Anterior cingulate cortex (tissue), 58 donors: ENCODE results near the gene SLC9A8.
A peak's percentile ranks its signal among the peaks of the same experiment; 100 is the strongest.

Experiments
- DNase-seq, 58 donors: peaks; one replicate each; lab custom pipeline; 2025; lab: John Stamatoyannopoulos, UW

SLC9A8 gene

DNA sequence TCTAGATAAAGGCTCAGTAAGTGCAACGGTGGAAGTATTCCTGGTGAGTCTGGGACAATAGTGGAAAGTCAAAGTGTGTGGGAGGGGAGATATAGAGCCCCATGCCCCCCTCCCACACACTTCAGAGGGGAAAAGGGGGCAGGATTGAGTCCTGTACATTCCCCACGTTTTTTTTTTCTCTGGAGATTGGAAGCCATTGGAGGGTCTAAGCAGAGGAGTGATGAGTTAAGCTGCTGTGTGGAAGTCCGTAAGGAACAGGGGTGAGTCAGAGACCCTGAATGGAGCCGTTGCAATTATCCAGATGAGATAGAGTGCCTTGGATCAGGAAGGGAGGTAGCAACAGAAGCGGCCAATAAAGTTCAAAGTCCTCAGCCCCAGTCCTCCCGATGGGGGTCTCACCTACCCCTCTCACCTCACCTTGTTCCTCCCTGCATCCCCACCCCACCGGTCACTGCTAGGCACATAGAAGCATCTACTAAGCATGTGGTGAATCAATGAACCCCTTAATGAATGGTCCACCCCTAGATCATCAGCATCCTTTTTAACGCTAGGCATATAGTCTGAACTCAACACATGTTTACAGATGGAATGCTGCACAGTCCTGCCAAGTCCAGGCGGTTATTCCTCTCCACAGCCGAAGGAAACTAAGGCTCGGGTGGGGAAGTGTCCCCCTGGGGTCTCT lies 662 bp upstream of the SLC9A8 start:
- peak in 2 of 58 donors; percentile 34 to 41 for DNase-seq

DNA sequence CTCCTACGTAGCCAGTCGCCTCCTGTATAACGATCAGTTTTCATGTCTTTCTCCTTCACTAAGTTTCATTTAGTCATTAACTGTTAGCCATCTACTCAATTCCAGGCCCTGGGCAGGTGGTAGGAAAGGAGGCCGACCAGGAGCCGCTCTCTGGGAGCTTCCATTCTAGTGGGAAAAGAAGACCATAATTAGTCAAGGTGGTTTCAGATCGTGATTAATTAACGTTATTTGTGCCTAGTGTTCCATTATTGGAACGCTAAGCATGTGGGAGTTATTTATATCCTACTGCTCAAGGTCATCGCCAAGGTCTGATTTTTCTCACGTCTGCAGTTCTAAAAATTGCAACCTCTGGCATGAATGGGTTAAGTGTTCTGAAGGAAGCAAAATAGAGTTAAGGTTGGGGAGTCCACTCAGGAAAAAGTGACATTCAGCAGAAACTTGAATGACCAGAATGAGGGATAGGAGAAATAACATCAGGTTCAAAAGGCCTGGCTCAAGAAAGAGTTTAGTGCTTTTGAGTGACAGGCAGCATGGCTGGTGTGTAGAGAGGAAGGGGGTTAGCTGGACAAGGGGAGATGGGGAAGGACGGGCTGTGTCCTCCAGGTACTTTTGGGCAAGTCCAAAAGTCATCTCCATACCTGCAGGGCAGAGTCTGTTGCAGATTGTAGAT lies 812 bp downstream of the SLC9A8 start:
- no peak for DNase-seq

DNA sequence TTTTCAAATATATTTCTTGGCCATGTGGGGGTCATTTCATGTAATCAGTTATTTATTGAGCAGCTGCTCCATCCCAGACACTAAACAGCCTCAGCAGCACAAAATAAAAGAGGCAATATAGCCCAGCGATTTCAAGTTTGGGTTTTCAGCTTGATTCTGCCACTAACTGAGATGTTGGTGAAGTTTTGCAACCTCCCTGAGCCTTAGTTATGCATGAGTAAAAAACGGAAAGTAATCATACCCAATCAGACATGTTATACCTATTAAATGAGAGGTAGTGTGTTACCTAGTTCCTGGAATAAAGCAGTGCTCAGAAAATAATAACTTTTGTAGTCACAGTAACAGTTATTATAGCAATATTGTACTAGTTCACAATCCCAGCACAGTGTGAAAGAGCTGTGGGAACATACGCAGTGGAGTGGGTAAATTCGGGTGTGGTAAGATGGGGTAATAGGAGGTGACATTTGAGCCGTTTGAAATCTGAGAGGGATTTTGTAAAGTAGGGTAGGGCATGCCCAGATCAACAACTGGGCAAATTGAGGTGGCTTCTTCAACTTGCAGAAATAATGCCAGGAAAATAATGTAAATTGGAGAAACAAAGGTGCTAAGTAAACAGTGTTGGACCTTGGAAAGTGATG lies 1.5 kb downstream of the SLC9A8 start:
- no peak for DNase-seq

DNA sequence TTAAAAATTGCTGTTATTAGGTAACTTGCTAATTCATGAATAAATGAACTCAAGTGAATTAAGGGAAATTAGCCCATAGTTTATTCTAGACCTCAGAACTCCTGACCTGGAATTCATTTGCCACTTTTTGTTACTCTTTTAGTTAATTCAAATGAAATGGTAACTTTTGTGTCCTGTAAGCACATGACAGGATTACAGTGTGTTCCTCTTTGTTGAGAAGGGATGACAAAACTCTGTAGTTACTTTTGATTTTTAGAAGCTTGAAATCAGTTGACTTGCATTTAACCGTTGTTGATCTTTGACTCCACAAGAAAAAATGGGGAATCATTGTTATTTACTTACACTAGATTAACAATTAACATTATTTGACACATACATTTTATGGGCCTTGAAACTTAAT lies 6.2 kb downstream of the SLC9A8 start:
- DNase-seq = no peak

DNA sequence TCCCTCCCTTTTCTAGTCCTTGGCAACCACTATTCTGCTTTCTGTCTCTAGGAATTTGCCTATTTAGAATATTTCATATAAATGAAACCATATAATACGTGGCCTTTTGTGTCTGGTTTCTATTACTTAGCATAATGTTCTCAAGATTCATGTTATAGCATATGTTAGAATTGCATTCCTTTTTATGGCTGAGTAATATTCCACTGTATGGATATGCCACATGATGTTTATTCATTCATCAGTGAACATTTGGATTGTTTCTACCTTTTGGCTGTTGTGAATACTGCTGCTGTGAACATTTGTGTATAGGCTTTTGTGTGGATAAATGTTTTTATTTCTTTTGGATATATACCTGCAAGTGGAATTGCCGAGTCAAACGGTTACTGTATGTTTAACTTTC lies 7.1 kb downstream of the SLC9A8 start:
- DNase-seq = no peak

DNA sequence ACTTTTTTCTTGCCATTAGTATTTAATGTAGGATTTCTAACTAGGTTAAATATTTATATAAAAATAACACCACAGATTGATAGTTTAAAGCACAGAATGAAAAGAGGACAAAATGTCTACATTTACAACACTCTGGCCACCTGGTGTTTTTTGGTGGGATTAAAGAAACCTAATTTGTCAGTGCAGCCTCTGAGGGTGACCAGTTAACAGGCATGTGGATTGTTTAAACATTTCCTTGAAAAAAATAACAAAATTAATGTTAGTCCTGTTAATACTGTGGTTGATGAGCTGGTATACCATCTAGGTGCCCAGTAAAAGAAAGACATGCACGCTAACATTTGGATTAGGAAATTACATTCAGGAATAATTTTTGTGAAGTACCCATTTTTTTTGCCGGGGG lies 8.8 kb downstream of the SLC9A8 start:
- no peak for DNase-seq

DNA sequence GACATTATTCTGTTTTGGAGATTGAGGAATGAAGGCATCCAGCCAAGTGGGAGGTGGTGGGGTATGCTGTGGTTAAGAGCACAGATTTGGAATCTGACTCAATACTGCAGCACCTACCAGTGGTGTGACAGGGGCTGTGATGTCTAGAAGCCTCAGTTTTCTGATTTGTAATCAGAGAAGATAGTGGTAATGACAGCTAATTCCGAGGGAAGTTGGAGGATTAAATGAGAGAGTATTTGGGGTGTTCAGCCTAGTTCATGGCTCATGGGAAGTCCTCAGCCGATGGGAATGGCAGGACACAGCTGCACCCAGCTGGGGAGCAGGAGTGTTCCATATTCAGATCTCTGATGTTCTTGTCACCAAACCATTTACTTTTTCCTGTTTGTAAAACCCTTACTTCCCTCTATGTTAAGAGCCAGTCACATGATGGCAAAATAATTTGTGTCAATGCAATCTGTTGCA lies 9.3 kb downstream of the SLC9A8 start:
- DNase-seq = no peak

DNA sequence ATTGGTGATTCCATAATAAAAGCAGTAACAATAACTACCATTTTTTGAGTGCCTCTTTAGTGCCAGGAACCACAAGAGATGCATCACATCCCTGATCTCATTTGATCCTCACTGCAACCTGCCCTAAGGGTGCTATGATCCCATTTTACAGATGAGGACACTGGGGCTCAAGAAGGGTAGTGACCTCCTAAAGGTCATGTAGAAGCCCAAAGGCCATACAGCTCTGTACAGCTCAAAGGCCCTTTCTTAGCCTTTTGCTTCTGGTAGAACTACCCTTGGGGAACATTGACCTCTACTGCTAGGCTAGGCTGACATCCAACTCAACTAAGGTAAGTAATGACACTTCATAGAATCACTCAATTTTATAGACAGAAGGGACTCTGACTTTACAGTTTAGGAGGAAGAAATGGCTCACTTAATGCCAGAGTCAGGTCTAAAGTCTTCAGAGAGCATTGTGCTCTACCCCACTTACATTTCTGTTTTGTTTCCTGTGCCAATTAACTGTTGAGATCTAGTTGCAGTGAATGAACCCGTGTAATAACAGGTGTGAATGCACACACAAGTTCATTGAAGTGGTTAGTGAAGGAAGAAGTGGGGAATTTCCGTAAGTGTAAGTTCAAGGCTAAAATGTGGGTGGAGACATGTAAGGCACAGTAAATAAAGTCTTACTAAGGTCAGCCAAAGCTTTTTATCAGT lies 10.7 kb downstream of the SLC9A8 start:
- DNase-seq = no peak

DNA sequence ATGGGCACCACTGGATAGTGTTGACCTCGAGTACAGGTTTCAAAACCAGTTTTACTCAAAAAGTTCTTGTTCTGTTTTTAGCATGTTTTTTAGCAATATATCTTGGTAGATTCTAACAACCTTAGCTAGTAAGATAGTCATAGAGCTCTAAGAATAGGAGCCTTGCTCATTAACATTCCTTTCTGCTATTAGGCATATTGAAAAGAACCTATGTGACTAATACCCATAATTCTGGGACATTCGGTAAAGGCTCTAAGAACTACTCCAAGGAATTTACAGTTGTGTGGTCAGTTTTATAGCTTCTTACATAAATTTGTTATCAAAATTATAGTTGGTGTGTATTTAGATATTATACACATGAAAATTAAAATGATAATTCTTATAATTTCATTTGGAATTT lies 11.6 kb downstream of the SLC9A8 start:
- DNase-seq = no peak

DNA sequence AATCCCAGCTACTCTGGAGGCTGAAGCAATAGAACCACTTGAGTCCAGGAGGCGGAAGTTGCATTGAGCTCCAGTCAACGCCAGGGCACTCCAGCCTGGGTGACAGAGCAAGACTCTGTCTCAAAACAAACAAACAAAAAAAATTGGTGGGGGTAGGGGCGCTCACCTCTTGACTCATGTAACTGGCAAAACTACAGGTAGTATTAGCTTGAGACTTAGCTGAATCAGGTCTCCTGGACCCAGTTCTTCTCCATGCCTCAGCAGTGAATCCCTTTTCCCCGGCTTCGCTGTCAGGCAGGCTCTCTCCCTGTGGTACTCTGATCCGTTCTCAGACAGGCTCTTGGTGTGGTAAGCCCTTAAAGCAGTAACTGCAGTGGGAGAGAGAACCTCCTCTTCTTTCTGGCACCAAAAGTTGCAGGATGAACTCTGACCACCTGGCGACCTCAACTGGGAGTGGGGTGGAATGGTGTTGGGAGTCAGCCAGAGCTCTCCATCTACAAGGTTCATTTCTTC lies 12.9 kb downstream of the SLC9A8 start:
- DNase-seq = no peak

DNA sequence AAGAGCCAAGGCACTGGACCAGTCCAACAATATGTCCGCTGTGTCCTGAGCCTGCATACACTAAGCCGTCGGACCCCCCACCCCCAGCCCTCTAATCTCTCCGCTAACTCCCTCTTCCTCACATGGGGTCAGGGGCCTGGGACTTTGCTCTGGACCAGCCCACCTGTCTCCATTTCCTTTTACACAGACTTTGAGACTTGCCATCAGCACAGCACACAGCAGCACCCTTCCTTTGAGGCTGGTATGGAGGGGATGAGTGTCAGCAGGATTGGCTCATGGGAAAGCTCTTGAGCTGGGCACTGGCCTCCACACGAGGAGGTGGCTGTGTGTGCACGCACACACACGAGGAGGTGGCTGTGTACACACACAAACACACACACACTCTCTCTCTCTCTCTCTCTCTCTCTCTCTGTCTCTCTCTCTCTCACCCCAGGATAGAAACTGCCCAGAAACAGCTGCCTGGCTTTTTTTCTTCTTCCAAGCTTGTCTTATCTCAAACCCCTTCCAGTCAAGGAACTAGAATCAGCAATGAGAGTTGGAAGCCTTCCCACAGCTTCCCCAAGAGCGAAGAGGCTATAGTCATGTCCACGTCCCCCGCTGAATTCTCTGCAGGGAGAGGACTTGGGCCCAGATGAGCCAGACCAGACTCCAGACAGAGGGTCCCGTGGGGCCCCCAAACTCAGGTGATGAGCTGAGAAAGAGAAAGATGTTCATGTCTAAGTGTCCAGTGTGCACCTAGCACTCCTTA lies 18.6 kb downstream of the SLC9A8 start:
- no peak for DNase-seq

DNA sequence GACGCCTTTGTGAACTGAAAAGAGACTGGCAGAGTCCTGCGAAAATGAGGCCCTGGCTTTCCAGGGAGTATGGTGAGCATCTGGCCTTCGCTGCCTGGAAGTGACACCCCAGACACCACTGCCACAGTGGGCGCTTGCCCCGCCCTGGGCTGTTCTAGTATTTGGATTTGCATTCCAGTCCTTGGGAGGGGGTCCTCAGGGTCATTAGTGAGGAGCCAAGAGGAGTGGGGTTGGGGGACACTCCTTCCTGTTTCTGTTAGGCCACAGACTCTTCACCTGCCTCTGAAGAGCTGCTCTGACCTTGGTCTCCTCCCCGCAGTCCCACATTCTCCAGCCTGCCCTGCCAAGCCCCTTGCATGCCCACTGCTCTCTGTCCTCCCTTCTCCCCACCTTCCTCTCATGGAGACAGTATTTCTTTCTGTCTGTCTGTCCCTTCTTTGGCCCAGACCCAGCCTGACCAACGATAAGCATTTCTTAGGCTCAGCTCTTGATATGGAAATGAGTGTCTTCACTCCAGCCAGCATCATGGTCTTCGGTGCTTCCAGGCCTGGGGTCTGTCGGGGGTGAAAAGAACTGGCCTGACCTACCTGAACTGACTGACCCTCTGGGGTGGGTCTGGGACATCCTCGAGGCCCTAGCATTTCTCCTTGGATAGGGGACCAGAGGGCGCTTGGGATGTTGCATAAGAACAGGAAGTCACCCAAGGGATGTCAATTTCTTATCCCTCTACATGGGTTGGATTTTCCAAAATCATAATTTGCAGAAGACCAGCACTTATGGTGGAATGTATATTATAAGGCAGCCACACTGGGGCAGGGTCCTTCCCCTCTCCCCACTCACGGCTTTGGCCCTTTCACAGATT lies 19.4 kb downstream of the SLC9A8 start:
- no peak for DNase-seq

DNA sequence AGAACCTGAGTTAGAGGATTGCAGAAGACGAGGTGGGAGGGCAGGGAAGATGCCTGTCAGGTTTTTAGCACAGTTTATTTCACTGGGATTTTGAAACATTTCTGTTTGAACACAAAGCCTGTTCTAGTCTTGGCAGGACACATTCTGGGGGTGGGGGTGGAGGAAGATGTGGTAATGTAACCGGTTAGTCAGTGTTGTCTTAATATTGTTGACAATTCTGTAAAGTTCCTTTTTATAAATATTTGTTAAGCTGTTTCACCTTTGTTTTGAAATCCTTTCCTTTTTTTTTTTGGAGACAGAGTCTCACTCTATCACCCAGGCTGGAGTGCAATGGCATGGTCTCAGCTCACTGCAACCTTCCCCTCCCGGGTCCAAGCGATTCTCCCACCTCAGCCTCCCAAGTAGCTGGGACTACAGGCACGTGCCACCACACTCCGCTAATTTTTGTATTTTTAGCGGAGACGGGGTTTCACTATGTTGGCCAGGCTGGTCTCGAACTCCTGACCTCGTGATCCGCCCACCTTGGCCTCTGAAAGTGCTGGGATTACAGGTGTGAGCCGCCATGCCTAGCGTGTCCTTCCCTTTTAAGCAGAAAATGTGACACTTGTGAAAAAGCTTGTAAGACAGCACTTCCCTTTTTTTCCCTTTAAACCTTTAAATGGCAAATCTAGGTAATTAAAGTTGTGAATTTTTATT lies 20.2 kb downstream of the SLC9A8 start:
- DNase-seq = no peak

DNA sequence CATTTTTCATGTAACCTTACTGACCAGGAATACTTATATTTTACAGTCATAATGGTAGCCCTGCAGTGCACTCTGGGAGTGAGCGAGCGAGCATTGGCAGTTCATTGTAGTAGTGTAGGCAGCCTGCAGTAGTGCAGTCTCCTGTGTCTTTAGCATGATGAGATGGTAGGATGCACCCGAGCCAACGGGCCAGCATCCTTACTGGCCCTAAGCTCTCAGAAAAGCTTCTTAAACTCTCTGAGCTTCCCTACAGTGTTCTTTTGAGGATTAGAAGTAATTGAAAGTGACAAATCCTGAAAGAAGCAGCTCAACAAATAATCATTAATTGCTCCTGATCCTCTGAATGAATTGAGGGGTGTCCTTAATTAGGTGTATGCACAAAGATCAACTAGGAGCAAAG lies 20.9 kb downstream of the SLC9A8 start:
- DNase-seq = no peak

DNA sequence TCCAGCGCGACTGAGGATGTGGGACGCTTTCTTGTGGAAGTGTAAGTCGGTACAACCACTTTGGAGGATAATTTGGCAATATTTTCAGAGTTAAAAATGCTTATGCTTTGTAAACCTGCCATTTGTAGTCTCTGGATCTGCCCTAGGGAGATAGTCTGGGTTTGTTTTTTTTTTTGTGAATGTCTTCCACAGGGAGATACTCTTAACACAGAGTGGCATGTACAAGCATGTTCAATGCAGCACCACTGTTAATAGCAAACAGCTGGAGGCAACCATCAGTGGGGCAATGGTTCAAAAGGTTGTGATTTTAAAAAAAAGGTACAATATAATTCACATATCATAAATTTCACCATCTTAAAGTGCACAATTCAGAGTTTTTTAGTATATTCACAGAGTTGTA lies 22.4 kb downstream of the SLC9A8 start:
- no peak for DNase-seq

DNA sequence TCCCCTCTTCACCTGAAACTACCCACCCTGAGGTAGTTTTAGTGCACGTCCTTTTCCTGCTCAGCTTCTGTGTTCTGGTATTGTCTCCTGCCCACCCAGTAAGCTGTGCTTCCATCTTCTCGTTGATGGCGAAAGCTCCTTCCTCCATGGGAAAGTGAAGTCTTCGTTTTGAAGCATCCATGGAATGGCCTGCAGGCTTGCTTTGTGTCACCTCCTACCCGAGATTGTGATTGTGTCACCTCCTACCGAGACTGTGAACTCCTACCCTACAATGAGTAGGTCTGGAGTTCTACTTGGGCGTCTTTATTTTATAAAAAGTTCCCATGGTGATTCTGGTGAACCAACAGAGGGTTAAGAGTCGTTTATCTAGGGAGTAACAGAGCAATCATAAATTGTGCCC lies 25.9 kb downstream of the SLC9A8 start:
- DNase-seq = no peak

DNA sequence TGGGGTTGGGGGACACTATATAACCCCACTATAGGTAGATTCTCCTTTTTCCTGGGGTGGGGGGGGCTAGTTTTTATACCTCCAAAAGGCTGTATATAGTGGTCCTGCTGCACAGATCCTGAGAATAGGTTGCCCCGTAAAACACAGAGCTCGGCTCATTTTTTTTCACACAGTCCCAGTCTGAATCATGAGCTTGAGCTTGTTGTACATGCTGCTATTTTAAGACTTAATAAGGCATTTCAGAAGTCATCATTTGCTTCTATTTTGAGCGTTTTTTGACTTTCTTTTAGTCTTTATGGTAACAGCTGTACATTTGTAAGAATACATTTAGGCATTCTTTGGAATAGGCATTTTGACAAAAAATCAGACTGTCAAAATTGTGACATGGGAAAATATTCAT lies 30.5 kb downstream of the SLC9A8 start:
- DNase-seq = no peak

DNA sequence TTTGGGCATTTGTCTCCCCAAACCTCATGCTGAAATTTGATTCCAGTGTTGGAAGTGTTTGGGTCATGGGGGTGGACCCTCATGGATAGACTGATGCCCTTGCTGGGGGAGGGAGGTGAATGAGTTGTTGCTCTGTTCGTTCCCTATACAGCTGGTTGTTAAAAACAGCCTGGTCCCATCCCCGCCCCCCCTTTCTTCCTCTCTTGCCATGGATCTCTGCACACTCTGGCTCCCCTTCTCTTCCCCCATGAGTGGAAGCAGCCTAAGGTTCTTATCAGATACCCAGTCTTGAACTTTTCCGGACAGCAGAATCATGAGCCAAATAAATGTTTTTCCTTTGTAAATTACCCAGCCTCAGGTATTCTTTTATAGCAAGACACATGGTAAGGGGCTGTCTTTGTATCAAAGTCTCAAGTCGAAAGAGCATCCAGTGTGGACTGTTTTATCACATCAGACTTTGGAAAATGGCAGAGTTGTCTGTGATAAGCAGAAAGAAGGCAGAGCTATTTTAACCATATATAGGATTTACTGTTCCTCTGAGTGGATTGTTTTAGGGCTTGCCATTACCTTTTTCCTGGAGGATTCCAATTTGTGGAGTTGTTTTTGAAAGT lies 31.2 kb downstream of the SLC9A8 start:
- no peak for DNase-seq
